Omental fat pad (tissue), 4 donors: ENCODE data around the gene NOTCH1. TPM values are rescaled to one million over a fixed set of nuclear protein-coding genes. Genes with fewer than 3 reads are reported as not detected.

ENCODE experiments used
- ATAC-seq: fragments of 150-250 bp; one replicate; pipeline ENCODE4 v1.9.1; 2016; ENCODE audit warnings: mild to moderate bottlenecking, moderate library complexity; ENCODE audit not compliant: low FRiP score
- DNase-seq: peaks from one replicate; pipeline ENCODE4 v3.0.0-alpha.2; 2019; ENCODE audit warnings: low spot score
- total RNA-seq, 4 donors: library from RNA; depleted of rRNA; stranded (reverse); fragments of >200 nt; gene quantifications; one replicate each; pipeline ENCODE4 v1.1.0, GENCODE V29; 2016
- TF ChIP-seq, protein P1 (sequence below), 3 donors: fragments of 450-650 bp; IDR thresholded peaks; one replicate each; pipeline ENCODE4 v1.5.1; 2016 to 2017; ENCODE audit warnings: antibody characterized with exemption in 3 of 3, mild to moderate bottlenecking in 3 of 3, moderate library complexity in 2 of 3

NOTCH1 gene
- total RNA-seq, 4 donors from 2014 or later, result 10.4 to 61.8 (median 55.1) TPM

DNA sequence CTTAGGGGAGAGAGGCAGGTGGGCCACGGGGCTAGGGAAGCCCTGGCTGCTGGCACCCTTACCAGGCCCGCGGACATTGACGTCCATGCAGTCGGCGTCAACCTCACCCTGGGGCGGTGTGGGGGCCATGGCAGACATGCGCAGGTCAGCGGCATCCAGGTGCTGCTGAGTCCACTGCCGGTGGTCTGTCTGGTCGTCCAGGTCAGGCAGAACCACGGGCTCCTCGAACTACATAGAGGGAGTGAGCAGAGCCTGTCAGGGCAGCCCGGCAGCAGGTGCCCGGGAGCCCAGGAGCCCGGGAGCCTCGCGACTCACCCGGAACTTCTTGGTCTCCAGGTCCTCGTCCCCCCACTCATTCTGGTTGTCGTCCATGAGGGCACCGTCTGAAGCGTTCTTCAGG lies 44.2 kb downstream of the NOTCH1 start:
- DNase-seq, result no peak
- ATAC-seq, result no peak
- TF ChIP-seq, protein P1, sequence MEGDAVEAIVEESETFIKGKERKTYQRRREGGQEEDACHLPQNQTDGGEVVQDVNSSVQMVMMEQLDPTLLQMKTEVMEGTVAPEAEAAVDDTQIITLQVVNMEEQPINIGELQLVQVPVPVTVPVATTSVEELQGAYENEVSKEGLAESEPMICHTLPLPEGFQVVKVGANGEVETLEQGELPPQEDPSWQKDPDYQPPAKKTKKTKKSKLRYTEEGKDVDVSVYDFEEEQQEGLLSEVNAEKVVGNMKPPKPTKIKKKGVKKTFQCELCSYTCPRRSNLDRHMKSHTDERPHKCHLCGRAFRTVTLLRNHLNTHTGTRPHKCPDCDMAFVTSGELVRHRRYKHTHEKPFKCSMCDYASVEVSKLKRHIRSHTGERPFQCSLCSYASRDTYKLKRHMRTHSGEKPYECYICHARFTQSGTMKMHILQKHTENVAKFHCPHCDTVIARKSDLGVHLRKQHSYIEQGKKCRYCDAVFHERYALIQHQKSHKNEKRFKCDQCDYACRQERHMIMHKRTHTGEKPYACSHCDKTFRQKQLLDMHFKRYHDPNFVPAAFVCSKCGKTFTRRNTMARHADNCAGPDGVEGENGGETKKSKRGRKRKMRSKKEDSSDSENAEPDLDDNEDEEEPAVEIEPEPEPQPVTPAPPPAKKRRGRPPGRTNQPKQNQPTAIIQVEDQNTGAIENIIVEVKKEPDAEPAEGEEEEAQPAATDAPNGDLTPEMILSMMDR (IDR thresholded peaks at IDR 0.05), result no peak

DNA sequence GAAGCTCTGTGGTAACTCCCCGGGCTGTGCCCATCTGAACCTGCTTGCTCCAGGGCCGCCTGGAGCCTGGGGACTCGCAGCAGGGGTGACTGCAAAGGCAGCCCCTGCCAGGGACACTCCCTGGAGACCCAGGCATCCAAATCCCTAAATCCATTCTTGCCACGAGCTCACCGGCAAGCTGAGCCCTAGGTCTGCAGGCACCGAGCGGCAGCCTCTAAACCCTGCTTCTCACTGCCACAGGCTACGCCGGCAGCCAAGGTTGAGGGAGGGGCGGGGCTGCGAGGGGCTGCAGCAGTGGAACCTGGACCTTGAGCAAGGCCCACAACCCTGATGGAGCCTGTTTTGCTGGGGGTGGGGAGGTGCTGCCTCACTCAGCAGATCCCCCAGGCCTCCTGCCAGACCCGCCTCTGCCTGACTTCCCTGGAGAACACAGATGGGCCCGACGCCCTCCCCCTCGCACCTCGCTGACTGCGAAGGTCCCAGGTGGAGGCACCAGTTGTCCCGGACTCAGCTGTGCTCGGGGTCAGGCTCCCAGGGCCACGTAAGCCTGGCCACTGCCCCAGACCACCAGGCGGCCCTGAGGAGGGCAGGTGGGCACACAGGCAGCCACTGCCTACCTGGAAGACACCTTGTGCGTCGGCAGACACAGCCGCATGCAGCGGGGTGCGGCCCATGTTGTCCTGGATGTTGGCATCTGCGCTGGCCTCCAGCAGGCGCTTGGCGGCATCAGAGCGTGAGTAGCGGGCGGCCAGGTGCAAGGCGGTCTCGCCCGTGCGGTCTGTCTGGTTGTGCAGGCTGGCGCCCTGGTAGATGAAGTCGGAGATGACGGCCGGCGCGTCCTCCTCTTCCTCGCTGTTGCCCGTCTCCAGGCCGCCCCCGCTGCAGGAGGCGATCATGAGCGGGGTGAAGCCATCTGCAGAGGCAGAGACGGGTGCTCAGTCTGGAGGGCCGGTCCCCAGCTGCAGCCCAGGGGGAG lies 45.6 kb downstream of the NOTCH1 start:
- ATAC-seq (no peak), DNase-seq (no peak)
- TF ChIP-seq, protein P1 (IDR thresholded peaks at IDR 0.05), result no peak

DNA sequence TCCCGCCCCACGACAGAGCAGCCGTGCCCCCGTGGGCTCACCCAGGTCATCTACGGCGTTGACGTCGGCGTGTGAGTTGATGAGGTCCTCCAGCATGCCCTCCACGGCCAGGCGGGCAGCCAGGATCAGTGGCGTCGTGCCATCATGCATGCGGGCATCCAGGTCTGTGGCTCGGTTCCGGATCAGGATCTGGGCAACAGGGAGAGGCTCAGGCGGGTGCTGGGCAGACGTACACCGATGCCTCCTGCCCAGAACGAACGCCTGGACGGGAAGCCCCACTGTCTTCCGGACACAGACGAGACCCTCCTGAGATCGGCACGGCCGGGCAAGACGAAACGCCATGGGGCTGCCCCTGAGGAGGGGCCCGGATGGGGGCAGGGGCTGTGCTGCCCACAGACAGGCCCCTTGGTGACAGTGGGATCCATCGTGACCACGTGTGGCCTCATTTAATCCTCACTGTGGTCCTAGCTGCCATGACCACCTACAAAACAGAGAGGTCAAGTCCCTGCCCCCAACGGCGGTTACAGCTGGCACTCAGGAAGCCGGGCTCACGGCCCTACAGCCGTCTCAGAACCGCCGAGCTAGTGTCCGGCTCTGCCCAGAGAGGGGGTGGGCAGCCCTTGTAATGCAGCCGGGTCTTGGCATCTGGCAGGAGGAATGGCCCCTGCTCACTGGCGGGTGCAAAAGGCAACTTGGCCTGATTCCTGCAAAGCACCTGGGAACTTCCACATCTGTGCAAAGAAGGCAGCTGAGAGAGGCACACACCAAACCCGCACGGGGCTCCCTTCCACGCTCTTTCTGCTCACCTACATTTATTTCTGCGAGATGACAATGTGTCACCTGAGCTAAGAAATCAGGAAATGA lies 46.5 kb downstream of the NOTCH1 start:
- TF ChIP-seq, protein P1 (IDR thresholded peaks at IDR 0.05), result no peak
- DNase-seq, result no peak
- no peak for ATAC-seq

DNA sequence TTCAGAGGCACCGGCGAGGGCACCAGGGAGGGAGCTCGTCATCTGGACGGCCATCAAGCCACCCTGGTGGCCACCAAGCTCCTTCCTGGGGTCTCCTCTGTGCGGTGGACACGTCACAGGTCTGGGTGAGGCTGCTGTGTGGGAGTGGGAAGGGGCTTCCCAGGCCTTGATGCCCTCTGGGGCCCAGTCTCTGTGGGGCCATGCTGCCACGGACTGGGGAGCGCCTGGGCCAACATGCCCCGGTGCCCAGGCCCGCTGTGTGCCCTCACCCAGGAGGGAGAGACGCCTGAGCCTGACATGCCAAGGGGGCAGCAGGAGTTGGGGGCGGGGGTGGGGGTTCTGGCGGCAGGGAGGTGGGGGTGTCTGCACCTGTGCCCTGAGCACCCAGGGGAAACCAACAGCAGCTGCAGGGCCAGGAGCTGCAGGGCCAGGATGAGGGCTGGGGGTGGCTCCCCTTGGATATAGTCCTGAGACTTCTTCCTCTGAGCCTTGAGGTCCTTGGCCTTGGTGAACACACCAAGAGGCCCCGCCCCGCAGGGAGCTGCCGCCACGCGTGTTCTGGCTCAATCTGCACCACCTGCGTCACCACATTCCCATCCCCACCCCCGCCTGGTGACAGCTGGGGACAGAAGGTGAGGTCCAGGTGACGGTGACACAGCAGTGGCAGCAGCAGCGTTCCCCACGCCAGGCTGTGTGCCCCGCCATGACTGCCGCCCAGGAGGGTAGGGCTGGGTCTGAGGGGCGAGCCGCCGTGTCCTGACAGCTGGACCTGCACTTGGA lies 47.7 kb downstream of the NOTCH1 start:
- no peak for DNase-seq
- no peak for ATAC-seq
- TF ChIP-seq, protein P1 (IDR thresholded peaks at IDR 0.05), result no peak

DNA sequence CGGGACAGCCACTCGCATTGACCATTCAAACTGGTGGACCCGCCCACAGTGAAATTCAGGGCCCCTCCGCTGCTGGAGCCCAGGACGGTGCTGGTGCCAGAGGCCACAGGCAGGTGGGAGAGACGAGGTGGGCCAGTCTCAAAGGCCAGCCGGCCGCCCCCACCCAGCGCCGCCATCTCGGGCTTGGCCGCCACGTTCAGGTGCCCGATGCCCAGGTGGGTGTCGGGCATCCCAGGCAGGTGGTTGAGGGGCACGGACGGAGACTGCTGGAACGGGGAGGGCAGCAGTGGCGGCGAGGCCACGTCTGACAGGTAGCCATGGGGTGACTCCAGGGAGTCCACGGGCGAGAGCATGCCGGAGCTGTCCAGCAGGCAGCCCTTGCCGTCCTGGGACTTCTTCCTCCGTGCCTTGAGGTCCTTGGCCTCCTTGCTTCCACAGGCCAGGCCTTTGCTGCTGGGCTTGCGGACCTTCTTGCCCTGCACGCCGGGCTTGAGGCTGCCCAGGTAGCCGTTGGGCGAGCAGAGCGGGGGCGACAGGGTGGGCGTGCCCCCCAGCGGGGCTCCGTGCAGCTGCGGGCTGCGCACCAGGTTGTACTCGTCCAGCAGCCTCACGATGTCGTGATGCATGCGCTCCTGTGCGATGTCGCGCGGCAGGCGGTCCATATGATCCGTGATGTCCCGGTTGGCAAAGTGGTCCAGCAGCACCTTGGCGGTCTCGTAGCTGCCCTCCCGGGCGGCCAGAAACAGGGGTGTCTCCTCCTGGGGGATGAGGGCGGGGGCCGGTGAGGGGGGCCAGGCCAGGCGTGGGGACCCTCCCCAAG lies 48.8 kb downstream of the NOTCH1 start:
- no peak for DNase-seq
- no peak for ATAC-seq
- TF ChIP-seq, protein P1 (IDR thresholded peaks at IDR 0.05), result no peak

DNA sequence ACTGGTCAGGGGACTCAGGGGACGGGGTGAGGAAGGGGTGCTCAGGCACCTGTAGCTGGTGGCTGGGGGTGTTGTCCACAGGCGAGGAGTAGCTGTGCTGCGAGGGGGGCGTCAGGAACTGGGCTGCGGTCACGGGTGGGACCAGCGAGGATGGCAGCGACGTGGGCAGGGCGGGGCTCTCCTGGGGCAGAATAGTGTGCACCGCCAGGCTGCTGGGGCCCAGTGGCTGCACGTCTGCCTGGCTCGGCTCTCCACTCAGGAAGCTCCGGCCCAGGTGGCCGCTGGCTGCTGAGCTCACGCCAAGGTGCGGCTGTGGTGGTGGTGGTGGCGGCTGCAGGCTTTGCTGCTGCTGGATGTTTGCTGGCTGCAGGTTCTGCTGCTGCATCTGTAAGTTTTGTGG lies 49.7 kb downstream of the NOTCH1 start:
- DNase-seq, result no peak
- TF ChIP-seq, protein P1 (IDR thresholded peaks at IDR 0.05), result no peak
- ATAC-seq, result no peak
